GM19397 (cell line): Measurements from ENCODE around the gene TECPR1.

Experiments used
- ATAC-seq: cut with Tn5 transposase; IDR thresholded peaks from one replicate; pipeline ENCODE4 v1.9.1; 2021; ENCODE audit warnings: mild to moderate bottlenecking, moderate library complexity; ENCODE audit not compliant: unreplicated experiment

Gene TECPR1

DNA sequence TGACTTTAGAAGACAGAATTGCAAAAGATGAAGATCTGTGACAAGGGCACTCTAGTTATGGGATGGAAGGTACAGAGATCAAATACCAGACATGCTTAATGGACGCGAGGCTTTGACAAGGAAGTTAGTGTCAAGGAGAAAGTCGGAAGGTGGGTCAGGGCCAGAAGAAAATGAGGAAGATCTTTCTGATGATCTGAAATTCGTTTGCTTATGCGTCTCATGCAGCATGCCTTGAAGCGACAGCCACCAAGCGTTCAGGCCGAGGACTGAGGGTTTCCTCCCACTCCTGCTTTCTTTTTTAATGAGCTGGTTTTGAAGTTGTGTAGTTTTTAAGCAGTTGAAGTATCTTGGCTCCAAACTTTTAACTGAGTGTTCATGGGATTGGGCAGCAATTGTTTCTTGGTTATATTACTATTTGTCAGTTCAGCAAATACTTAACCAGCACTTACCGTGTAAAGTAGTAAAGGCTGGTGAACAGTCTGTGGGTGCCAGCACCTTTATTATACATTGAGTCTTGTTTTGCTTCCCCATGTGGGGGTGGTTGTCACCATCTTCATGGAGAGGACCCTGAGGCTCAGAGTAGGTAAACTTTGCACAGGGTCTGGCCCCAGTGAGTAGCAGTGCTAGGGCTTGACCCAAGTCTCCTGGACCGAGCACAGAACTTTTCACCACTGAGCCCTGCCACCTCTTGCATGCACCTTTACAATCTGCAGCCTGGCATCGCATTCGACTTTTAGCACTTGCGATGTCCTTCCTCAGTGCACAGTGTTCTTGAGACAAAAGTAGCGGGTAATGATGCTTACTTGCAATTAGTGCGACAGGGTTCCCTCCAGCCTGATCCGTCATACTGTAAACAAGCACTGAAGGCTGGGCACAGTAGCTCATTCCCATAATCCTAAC is 55.1 kb downstream of the TECPR1 start:
- no peak for ATAC-seq

DNA sequence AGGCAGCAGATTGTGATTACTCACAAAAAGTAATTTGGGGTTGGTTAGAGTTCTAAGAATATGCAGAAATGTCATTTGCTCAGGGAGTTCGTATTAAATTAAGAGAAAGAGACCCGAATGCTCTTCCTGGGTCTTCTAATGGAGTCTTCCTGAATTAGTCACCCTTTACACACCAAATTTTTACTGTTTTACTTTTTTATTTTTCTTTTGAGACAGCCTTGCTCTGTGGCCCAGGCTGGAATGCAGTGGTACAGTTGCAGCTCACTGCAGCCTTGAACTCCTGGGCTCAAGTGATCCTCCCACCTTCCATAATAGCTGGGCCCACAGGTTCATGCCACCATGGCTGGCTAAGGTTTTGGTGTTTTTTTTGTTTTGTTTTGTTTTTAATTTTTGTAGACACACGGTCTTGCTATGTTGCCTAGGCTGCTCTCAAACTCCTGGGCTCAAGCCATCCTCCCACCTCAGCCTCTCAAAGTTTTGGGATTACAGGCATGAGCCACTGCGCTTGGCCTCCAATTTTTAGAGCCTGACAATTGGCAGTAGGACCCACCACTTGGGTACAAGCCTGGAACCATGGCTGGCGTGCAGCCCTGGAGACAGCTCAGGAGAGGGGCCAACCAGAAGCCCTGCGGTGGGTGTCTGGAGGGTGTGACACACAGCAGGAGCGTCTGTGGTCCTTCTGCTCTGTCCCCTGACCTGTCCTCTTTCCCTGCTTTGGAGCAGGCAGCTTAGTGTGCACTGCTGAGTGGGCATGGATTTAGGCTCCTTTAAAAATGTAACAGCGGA is 57.2 kb downstream of the TECPR1 start:
- ATAC-seq, result no peak

DNA sequence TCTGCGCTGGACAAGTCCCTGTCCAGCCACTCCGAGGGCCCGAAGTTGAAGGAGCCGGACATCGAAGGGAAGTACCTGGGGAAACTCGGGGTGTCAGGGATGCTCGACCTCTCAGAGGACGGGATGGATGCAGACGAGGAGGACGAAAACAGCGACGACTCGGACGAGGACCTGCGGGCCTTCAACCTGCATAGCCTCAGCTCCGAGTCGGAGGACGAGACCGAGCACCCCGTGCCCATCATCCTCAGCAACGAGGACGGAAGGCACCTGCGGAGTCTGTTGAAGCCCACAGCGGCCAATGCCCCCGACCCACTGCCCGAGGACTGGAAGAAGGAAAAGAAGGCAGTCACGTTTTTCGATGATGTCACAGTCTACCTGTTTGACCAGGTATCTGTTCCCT is 57.8 kb downstream of the TECPR1 start:
- no peak for ATAC-seq

GRCh38 chr7:98193474-98194180 is 58.4 kb downstream of the TECPR1 start:
- ATAC-seq, result no peak

DNA sequence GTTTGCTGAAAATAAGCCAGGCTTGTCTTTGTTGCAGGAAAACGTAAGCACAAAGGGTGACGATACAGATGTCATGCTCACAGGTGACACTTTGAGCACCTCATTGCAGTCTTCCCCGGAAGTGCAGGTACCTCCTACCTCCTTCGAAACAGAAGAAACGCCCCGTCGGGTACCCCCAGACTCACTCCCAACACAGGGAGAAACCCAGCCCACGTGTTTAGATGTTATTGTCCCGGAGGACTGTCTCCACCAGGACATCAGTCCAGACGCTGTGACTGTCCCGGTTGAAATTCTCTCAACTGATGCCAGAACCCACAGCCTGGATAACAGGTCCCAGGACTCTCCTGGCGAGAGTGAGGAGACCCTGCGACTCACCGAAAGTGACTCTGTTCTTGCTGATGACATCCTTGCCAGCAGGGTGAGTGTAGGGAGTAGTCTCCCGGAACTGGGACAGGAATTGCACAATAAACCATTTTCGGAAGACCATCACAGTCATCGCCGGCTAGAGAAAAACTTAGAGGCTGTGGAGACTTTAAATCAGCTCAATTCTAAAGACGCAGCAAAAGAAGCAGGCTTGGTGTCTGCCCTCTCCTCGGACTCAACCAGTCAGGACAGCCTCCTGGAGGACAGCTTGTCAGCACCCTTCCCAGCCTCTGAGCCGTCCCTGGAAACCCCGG is 59.1 kb downstream of the TECPR1 start:
- no peak for ATAC-seq

DNA sequence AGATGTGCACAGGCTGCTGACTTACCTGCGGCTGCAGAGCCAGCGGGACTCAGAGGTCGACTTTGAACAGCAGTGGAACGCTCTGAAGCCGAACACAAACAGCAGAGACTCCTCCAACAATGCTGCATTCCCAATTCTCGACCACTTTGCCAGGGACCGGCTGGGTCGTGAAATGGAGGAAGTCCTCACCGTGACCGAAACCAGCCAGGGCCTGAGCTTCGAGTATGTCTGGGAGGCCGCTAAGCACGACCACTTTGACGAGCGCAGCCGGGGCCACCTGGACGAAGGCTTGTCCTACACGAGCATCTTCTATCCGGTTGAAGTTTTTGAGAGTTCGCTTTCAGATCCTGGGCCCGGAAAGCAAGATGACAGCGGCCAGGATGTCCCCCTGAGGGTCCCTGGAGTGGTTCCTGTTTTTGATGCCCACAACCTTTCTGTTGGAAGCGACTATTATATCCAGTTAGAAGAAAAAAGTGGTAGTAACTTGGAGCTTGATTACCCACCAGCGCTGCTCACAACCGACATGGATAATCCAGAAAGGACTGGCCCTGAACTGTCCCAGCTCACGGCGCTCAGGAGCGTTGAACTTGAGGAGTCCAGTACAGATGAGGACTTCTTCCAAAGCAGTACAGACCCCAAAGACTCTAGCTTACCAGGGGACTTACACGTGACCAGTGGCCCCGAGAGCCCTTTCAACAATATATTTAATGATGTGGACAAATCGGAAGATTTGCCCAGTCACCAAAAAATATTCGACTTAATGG is 60.2 kb downstream of the TECPR1 start:
- ATAC-seq, result no peak

- no peak for ATAC-seq
These were observed 62.5 kb downstream of the TECPR1 start for GRCh38 chr7:98189559-98189958.

DNA sequence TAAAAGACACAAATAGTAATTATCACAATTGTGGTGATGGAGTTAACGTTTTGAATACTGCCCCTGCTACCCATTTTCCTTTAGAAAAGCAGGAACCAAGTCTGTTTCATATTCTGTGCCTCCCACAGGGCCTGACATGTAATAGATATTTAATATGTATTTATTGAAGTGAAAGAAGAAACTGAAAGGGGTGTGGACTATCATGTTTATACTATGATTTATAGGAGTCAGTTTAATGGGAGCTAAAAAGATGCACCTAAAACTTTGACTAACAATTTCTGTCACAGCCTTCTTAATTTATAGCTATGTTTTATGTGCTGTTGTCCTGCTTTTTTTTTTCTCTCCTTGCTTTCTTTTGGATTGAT is 64.9 kb downstream of the TECPR1 start:
- no peak for ATAC-seq

GRCh38 chr7:98186452-98187137 is 65.4 kb downstream of the TECPR1 start:
- no peak for ATAC-seq

- no peak for ATAC-seq
These were observed 66.9 kb downstream of the TECPR1 start for GRCh38 chr7:98185101-98185500.

- no peak for ATAC-seq
These were observed 71.3 kb downstream of the TECPR1 start for GRCh38 chr7:98180751-98181150.

DNA sequence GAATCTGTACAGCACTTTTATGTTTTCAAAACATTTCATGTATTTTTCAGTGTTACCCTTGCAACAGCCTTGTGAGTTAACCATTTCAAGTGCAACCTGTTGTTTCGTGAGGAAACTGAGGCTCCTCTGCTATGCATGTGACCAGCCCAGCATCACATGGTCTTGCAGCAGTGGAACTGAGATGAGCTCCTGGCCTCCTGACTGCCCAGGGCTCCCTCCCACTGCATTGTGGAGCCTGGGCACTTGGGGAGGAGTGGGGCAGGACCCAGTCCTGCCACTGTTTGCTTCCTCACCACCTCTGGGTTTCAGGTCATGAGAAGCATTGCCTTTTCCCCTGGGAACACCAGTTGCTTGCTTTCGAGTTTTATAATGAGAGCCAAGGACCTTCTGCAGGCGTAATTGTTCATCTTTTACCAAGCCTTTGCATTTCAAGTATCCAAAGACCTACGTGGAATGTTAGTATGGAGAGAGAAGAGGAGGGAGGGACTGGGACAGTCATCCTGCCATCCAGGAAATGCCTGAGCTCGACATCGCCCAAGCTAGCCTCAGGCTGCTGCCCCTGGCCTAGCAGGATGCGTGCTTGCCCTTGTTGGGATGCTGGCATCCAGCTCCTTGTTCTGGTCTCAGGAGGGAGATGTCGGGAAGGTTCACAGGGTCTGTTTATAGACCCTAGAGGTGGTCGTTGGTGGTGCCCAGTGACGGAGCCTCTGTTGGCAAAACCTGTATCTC is 73.1 kb downstream of the TECPR1 start:
- ATAC-seq, result no peak

DNA sequence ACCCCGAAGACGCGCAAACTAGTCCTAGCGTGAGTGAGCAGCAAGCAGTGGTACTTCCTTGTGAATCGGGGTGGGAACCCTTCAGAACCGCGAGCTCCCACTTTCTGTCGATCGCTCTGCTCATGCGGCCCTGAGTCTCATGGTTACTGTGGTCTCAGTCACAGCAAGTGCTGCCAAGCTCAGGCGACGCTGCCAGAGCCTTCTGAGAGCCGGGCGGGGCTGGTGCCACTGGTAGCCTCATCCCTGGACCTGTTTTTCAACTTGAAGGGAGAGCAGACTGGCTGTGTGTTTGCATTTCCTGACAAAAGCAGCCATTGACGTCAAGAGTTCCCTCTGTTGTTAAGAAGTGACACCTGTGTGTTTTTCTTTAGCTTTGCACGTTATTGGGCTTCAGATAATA is 73.7 kb downstream of the TECPR1 start:
- no peak for ATAC-seq

DNA sequence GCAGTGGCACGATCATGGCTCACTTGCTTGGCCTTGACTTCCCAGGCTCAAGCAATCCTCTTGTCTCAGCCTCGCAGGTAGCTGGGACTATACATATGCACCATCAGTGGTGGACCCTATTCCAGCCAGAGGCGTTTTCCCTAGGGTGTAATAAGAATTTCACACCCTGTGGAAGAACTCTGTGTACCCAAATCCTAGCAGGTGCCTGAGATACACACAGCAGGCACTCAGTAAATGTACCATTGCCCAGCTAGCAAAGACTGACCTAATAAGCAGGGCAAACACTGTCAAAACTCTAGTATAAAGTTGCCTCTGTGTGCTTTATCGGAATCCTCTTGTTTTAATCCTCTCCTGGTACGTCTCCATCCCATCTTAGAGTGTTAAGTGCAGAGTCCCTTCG is 74.5 kb downstream of the TECPR1 start:
- ATAC-seq, result no peak

DNA sequence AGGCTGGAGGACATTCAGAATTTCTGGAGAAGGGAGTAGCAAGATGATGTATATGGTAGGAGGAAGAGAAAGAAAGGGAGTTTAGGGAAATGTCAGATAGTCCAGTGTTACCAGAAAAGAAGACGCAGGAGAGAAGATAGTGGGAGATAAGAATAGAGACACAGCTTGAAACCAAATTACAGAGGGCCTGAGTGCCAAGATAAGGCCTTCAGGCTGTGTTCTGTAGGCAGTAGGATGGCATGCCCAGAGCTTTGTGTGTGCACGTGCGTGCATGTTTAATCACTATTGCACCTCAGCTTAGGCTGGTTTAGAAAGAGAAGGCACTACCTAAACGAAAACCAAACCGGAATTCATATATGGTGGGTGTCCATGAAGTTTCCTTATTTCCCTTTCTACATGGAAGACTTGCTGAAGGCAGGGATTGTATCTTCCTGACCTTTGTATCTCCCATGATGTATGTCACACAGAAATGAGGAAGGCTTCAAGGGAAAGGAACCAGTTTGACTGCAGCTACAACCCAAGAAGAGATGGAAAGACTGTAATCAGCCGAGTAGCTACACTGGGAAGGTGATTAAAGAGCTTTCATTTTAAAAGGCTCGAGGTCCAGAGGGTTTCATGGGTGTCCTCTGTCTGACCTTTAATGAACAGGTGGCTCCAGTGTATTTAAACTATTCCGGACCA is 76.6 kb downstream of the TECPR1 start:
- no peak for ATAC-seq

- ATAC-seq, result no peak
These were observed 77.4 kb downstream of the TECPR1 start for GRCh38 chr7:98174334-98175259.

DNA sequence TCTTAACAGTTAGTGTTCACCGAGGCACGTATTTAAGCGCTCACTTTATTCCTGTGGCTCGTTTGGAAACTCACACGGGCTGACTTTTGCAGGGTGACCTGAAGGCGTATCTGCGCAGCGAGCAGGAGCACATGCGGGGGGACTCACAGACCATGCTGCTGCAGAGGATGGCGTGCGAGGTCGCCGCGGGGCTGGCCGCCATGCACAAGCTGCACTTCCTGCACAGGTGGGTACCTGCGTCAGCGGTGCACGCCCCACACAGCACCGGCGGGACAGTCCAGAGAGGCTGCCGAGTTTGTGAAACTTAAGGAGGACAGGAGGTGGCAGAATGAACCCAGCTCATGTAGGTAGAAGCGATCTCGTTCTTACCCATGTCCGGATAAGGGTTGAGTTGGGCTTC is 80.6 kb downstream of the TECPR1 start:
- no peak for ATAC-seq
